ENCODE measurements around the gene LRRC8E. TPM values are rescaled to one million over a fixed set of nuclear protein-coding genes. Genes with fewer than 3 reads are reported as not detected.
"Not testable (repeated sequence)": the region's sequence is repeated elsewhere in the genome, so short reads cannot be mapped to it uniquely, and the experiment has no call there.

Gene LRRC8E
- total RNA-seq, 1 donor from 2014 or later = not detected

- H3K27ac ChIP-seq = peak overlapping the region; percentile 93 to 96
- H3K4me1 ChIP-seq = peaks cover 18 to 58% of the 10 kb centered on the region in 2 donors
- intact Hi-C loops (cut with DNase I) = loop anchor here (5.0 to 10.0 kb wide), 4 partner anchors 587 to 1857 kb away; partner anchors contain the start of genes ALKBH7 and ZNF414
- TF ChIP-seq CTCF (IDR thresholded peaks at IDR 0.05) = no peak
- peak overlapping the region in 1 of 2 donors; percentile 51 for H3K4me3 ChIP-seq
- H3K9me3 ChIP-seq = no peaks in the 10 kb centered on the region
- DNase-seq (ENCODE audit: low spot score in 2 of 2) = no peak
- peaks cover 13 to 27% of the 10 kb centered on the region in 2 donors for H3K36me3 ChIP-seq
- no peaks in the 10 kb centered on the region for H3K27me3 ChIP-seq
Observed at GRCh38 chr19:7927605-7928333, 39.5 kb downstream of the LRRC8E start.

DNA sequence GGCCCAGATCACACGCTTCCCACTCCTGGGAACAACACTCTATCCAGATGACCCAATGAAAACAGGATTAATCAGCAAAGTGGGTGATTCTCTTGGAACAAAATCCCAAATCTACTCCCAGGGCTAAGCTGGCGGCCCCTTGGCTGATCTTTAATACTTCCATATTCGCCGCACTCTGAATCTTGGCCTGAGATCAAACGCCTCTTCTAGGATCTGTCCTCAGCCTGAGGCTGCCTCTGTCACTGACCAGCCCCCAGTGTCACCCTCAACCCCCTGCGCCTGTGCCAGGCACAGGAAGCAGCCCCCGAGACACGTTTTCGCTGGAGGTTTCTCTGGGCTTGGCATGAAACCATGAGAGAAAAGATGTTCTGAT, 40.0 kb downstream of the LRRC8E start:
- no peaks in the 10 kb centered on the region for H3K27me3 ChIP-seq
- H3K27ac ChIP-seq = peak overlapping the region; percentile 93 to 96
- H3K4me1 ChIP-seq = peaks cover 18 to 58% of the 10 kb centered on the region in 2 donors
- H3K4me3 ChIP-seq = peak overlapping the region in 1 of 2 donors; percentile 51
- no peak for TF ChIP-seq CTCF (IDR thresholded peaks at IDR 0.05)
- peaks cover 19 to 29% of the 10 kb centered on the region in 2 donors for H3K36me3 ChIP-seq
- intact Hi-C loops (cut with DNase I) = loop anchor here (5.0 to 10.0 kb wide), 4 partner anchors 586 to 1856 kb away; partner anchors contain the start of genes ALKBH7 and ZNF414
- H3K9me3 ChIP-seq = no peaks in the 10 kb centered on the region
- no peak for DNase-seq (ENCODE audit: low spot score in 2 of 2)

DNA sequence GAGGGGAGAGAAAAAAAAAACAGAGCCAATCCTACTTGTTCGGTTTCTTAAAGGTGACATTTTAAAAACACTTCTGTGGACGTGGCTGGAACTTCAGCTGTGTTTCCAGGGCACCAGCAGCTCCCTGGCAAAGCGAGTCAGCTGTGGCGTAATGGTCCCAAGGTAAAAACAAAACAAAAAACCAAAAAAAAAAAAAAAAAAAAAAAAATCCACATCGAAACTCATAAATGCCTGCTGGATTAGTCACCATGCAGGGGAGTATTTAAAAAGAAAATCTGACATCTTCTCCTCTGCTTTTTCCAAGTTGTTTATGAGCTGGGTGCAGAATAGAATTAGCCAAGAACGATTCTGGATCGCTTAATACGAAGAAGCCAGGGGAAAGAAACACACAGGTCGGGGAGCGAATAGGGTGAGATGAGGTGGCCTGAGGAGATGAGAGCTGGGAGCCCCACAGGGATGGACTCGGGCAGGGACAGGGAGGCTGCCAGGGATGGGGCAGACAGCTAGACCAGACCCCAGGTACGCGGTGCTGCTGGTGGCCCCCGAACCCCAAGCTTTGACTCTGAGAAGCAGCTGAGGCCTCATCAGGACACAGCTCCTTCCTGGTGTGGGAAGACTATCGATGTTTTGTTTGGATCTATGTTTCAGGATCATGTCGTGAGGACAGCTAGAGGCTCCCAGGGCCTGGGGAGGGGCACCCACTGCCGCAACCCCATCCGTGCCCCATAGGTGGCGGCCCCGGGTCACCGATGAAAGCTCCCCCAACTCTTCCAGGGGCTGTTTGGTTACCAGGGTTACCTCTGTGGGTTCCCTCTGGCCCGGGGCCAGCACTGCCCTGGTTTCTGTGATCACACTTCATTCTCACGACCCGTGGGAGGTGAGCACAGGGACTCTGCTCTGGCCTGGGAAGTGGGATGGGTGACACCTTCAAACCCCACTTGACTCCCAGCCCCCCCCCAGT, 40.7 kb downstream of the LRRC8E start:
- peak in 1 of 2 donors; percentile 90 for DNase-seq (ENCODE audit: low spot score in 2 of 2)
- Histone ChIP-seq H3K27ac (peak overlapping the region; percentile 93 to 96), H3K4me1 (peaks cover 18 to 58% of the 10 kb centered on the region in 2 donors), H3K4me3 (peak overlapping the region; percentile 10 to 51), H3K36me3 (peaks cover 26 to 36% of the 10 kb centered on the region in 2 donors), H3K9me3 (no peaks in the 10 kb centered on the region), H3K27me3 (no peaks in the 10 kb centered on the region)
- intact Hi-C loops (cut with DNase I) = loop anchor here (1.0 to 10.0 kb wide), 5 partner anchors 14 to 1856 kb away; partner anchors contain the start of genes ALKBH7, TIMM44 and ZNF414
- peak; percentile 2 to 37 (median 35) for TF ChIP-seq CTCF (IDR thresholded peaks at IDR 0.05)

GRCh38 chr19:7930030-7930429, 41.7 kb downstream of the LRRC8E start:
- Histone ChIP-seq H3K4me1 (peaks cover 15 to 57% of the 10 kb centered on the region in 2 donors), H3K27ac (peak overlapping the region; percentile 93 to 96), H3K36me3 (peaks cover 36 to 46% of the 10 kb centered on the region in 2 donors)
- H3K27me3 ChIP-seq; intact Hi-C loops (cut with DNase I); DNase-seq (ENCODE audit: low spot score in 2 of 2); H3K9me3 ChIP-seq; H3K4me3 ChIP-seq: not testable (repeated sequence)

GRCh38 chr19:7930765-7931164, 42.5 kb downstream of the LRRC8E start:
- no peaks in the 10 kb centered on the region for H3K9me3 ChIP-seq
- intact Hi-C loops (cut with DNase I) = no loop called here
- H3K4me3 ChIP-seq = no peak overlapping the region
- H3K27me3 ChIP-seq = no peaks in the 10 kb centered on the region
- H3K4me1 ChIP-seq = peaks cover 9 to 51% of the 10 kb centered on the region in 2 donors
- DNase-seq (ENCODE audit: low spot score in 2 of 2) = no peak
- peaks cover 43 to 53% of the 10 kb centered on the region in 2 donors for H3K36me3 ChIP-seq
- H3K27ac ChIP-seq = peak overlapping the region; percentile 93 to 96
- no peak for TF ChIP-seq CTCF (IDR thresholded peaks at IDR 0.05)

All from ascending aorta (tissue), 2 donors.